ENCODE data around the gene PAWR. TPM values are rescaled to one million over a fixed set of nuclear protein-coding genes. Genes with fewer than 3 reads are reported as not detected.

Gene PAWR
- polyA plus RNA-seq, 3 donors from 2014 or later = 1.3 to 4.4 (median 2.7) TPM

GRCh38 chr12:79680051-79680450 is 10.7 kb downstream of the PAWR start:
- Mint-ChIP-seq H3K36me3 (no peaks in the 10 kb centered on the region), H3K27ac (no peak overlapping the region), H3K27me3 (ENCODE audit: low read depth in 3 of 3) (no peaks in the 10 kb centered on the region), H3K4me1 (no peaks in the 10 kb centered on the region), H3K9me3 (no peaks in the 10 kb centered on the region), H3K4me3 (no peak overlapping the region)
- no peak for DNase-seq

- Mint-ChIP-seq H3K36me3 (no peaks in the 10 kb centered on the region), H3K4me3 (no peak overlapping the region), H3K27ac (no peak overlapping the region), H3K4me1 (no peaks in the 10 kb centered on the region), H3K9me3 (no peaks in the 10 kb centered on the region), H3K27me3 (ENCODE audit: low read depth in 3 of 3) (no peaks in the 10 kb centered on the region)
- no peak for DNase-seq
These were observed 12.5 kb downstream of the PAWR start for GRCh38 chr12:79678306-79678705.

GRCh38 chr12:79677672-79678071 is 13.1 kb downstream of the PAWR start:
- H3K9me3 Mint-ChIP-seq = no peaks in the 10 kb centered on the region

GRCh38 chr12:79676579-79676978 is 14.2 kb downstream of the PAWR start:
- Mint-ChIP-seq H3K4me3 (no peak overlapping the region), H3K27ac (no peak overlapping the region), H3K4me1 (peaks cover 0 to 1% of the 10 kb centered on the region in 2 donors), H3K9me3 (no peaks in the 10 kb centered on the region), H3K27me3 (ENCODE audit: low read depth in 3 of 3) (no peaks in the 10 kb centered on the region), H3K36me3 (no peaks in the 10 kb centered on the region)
- DNase-seq = no peak

More at GRCh38 chr12:79677672-79678071, 13.1 kb downstream of the PAWR start:
- H3K27ac Mint-ChIP-seq = no peak overlapping the region
- no peak for DNase-seq
- no peaks in the 10 kb centered on the region for H3K27me3 Mint-ChIP-seq (ENCODE audit: low read depth in 3 of 3)
- H3K36me3 Mint-ChIP-seq = no peaks in the 10 kb centered on the region
- no peak overlapping the region for H3K4me3 Mint-ChIP-seq
- no peaks in the 10 kb centered on the region for H3K4me1 Mint-ChIP-seq

GRCh38 chr12:79674629-79675028 is 16.1 kb downstream of the PAWR start:
- H3K27me3 Mint-ChIP-seq (ENCODE audit: low read depth in 3 of 3) = no peaks in the 10 kb centered on the region
- peaks cover 0 to 1% of the 10 kb centered on the region in 2 donors for H3K4me1 Mint-ChIP-seq
- H3K36me3 Mint-ChIP-seq = no peaks in the 10 kb centered on the region
- no peak overlapping the region for H3K27ac Mint-ChIP-seq
- no peak for DNase-seq
- H3K4me3 Mint-ChIP-seq = no peak overlapping the region
- no peaks in the 10 kb centered on the region for H3K9me3 Mint-ChIP-seq

GRCh38 chr12:79673354-79673753 is 17.4 kb downstream of the PAWR start:
- H3K27ac Mint-ChIP-seq = no peak overlapping the region
- no peaks in the 10 kb centered on the region for H3K27me3 Mint-ChIP-seq (ENCODE audit: low read depth in 3 of 3)
- H3K9me3 Mint-ChIP-seq = no peaks in the 10 kb centered on the region
- DNase-seq = no peak
- peaks cover 0 to 1% of the 10 kb centered on the region in 2 donors for H3K4me1 Mint-ChIP-seq
- H3K36me3 Mint-ChIP-seq = no peaks in the 10 kb centered on the region
- no peak overlapping the region for H3K4me3 Mint-ChIP-seq

- Mint-ChIP-seq H3K27me3 (ENCODE audit: low read depth in 3 of 3) (peaks cover 0 to 2% (median 0%) of the 10 kb centered on the region in 3 donors), H3K4me3 (no peak overlapping the region), H3K27ac (no peak overlapping the region), H3K36me3 (no peaks in the 10 kb centered on the region), H3K4me1 (peaks cover 0 to 1% of the 10 kb centered on the region in 2 donors), H3K9me3 (no peaks in the 10 kb centered on the region)
- DNase-seq = no peak
These were observed 22.7 kb downstream of the PAWR start for GRCh38 chr12:79668113-79668512.

- Mint-ChIP-seq H3K4me3 (no peak overlapping the region), H3K4me1 (no peaks in the 10 kb centered on the region), H3K9me3 (no peaks in the 10 kb centered on the region), H3K27ac (no peak overlapping the region), H3K36me3 (no peaks in the 10 kb centered on the region), H3K27me3 (ENCODE audit: low read depth in 3 of 3) (peaks cover 0 to 2% (median 0%) of the 10 kb centered on the region in 3 donors)
- no peak for DNase-seq
These were observed 25.4 kb downstream of the PAWR start for GRCh38 chr12:79665212-79665887.

GRCh38 chr12:79664518-79664917 is 26.2 kb downstream of the PAWR start:
- Mint-ChIP-seq H3K4me3 (no peak overlapping the region), H3K4me1 (no peaks in the 10 kb centered on the region), H3K9me3 (no peaks in the 10 kb centered on the region), H3K27me3 (ENCODE audit: low read depth in 3 of 3) (peaks cover 0 to 2% (median 0%) of the 10 kb centered on the region in 3 donors), H3K36me3 (no peaks in the 10 kb centered on the region), H3K27ac (no peak overlapping the region)
- no peak for DNase-seq

GRCh38 chr12:79662046-79662811 is 28.5 kb downstream of the PAWR start:
- no peak overlapping the region for H3K4me3 Mint-ChIP-seq
- no peaks in the 10 kb centered on the region for H3K9me3 Mint-ChIP-seq
- H3K36me3 Mint-ChIP-seq = no peaks in the 10 kb centered on the region
- no peak overlapping the region for H3K27ac Mint-ChIP-seq
- no peak for DNase-seq
- H3K4me1 Mint-ChIP-seq = no peaks in the 10 kb centered on the region
- peaks cover 0 to 2% (median 0%) of the 10 kb centered on the region in 3 donors for H3K27me3 Mint-ChIP-seq (ENCODE audit: low read depth in 3 of 3)

GRCh38 chr12:79661629-79662028 is 29.1 kb downstream of the PAWR start:
- H3K36me3 Mint-ChIP-seq = no peaks in the 10 kb centered on the region
- H3K9me3 Mint-ChIP-seq = no peaks in the 10 kb centered on the region
- H3K27ac Mint-ChIP-seq = no peak overlapping the region
- no peak overlapping the region for H3K4me3 Mint-ChIP-seq
- DNase-seq = no peak
- peaks cover 0 to 4% (median 1%) of the 10 kb centered on the region in 3 donors for H3K27me3 Mint-ChIP-seq (ENCODE audit: low read depth in 3 of 3)
- no peaks in the 10 kb centered on the region for H3K4me1 Mint-ChIP-seq

- Mint-ChIP-seq H3K27me3 (ENCODE audit: low read depth in 3 of 3) (peaks cover 0 to 4% (median 2%) of the 10 kb centered on the region in 3 donors), H3K4me1 (no peaks in the 10 kb centered on the region), H3K36me3 (no peaks in the 10 kb centered on the region), H3K9me3 (no peaks in the 10 kb centered on the region), H3K27ac (no peak overlapping the region), H3K4me3 (no peak overlapping the region)
- DNase-seq = no peak
These were observed 30.8 kb downstream of the PAWR start for GRCh38 chr12:79659961-79660431.

- peaks cover 0 to 4% (median 2%) of the 10 kb centered on the region in 3 donors for H3K27me3 Mint-ChIP-seq (ENCODE audit: low read depth in 3 of 3)
- no peak overlapping the region for H3K4me3 Mint-ChIP-seq
- H3K4me1 Mint-ChIP-seq = no peaks in the 10 kb centered on the region
- no peak for DNase-seq
- H3K36me3 Mint-ChIP-seq = no peaks in the 10 kb centered on the region
- H3K9me3 Mint-ChIP-seq = no peaks in the 10 kb centered on the region
- no peak overlapping the region for H3K27ac Mint-ChIP-seq
These were observed 32.5 kb downstream of the PAWR start for GRCh38 chr12:79658221-79658620.

- Mint-ChIP-seq H3K27ac (no peak overlapping the region), H3K27me3 (ENCODE audit: low read depth in 3 of 3) (peaks cover 0 to 4% (median 2%) of the 10 kb centered on the region in 3 donors)
These were observed 33.6 kb downstream of the PAWR start for GRCh38 chr12:79657136-79657535.

More at GRCh38 chr12:79657136-79657535, 33.6 kb downstream of the PAWR start:
- no peak for DNase-seq
- no peaks in the 10 kb centered on the region for H3K4me1 Mint-ChIP-seq
- no peaks in the 10 kb centered on the region for H3K9me3 Mint-ChIP-seq
- H3K4me3 Mint-ChIP-seq = no peak overlapping the region
- H3K36me3 Mint-ChIP-seq = no peaks in the 10 kb centered on the region
